ENCODE data around the gene PWP2.
"Not testable (repeated sequence)": the region's sequence is repeated elsewhere in the genome, so short reads cannot be mapped to it uniquely, and the experiment has no call there.

PWP2 gene

DNA sequence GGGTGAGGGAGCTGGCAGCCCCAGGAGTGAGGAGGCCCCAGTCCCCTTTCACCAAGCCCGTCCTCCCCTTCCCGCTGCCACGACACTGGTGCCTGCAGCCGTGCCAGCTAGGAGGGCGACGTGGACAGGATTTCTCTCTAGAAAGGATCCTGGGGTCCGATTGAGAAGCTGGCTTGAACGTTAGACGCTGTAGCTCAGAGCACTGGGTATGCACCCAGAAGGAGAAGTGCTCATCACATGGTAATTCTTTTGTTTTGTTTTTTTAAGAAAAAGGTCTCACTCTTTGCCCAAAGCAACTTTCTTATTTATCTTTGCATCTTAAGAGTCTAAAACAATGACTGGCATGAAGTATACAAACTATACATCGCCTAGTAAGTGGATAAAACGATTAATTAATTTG, 60.3 kb downstream of the PWP2 start:
- H3K79me2 ChIP-seq (ENCODE audit: control insufficient read depth, insufficient read depth, low read length, unreplicated experiment); H3K27me3 ChIP-seq (ENCODE audit: insufficient read depth, low read length); H3K36me3 ChIP-seq (ENCODE audit: insufficient read depth, low read length); H3K27ac ChIP-seq (ENCODE audit: low read depth, low read length); H3K4me1 ChIP-seq (ENCODE audit: control insufficient read depth, insufficient read depth, low read length, unreplicated experiment); H2AFZ ChIP-seq (ENCODE audit: low read length, unreplicated experiment); H3K4me3 ChIP-seq (ENCODE audit: low read depth, low read length): not testable (repeated sequence)

DNA sequence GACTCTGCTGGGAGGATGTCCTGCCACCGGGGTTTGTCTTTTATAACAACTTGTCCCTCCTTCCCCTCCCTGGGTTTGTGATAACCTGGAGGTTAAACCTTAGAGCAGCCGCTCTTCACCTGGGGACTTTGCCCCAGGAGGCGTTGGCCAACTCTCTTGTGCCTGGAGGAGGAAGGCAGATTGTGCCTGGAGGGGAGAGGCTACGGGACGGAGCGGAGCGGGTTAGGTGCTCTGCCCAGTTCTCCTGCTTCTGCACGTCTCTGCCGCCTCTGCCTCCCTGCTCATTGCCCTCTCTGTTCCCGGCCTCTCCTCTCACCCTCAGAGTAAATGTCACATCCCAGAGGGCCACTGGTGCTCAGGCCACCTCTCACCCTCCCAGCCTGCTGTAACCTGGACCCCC, 63.1 kb downstream of the PWP2 start:
- H3K27ac ChIP-seq (ENCODE audit: low read depth, low read length); H3K79me2 ChIP-seq (ENCODE audit: control insufficient read depth, insufficient read depth, low read length, unreplicated experiment); H3K4me1 ChIP-seq (ENCODE audit: control insufficient read depth, insufficient read depth, low read length, unreplicated experiment); H3K27me3 ChIP-seq (ENCODE audit: insufficient read depth, low read length); H3K4me3 ChIP-seq (ENCODE audit: low read depth, low read length); H2AFZ ChIP-seq (ENCODE audit: low read length, unreplicated experiment); H3K36me3 ChIP-seq (ENCODE audit: insufficient read depth, low read length): not testable (repeated sequence)

DNA sequence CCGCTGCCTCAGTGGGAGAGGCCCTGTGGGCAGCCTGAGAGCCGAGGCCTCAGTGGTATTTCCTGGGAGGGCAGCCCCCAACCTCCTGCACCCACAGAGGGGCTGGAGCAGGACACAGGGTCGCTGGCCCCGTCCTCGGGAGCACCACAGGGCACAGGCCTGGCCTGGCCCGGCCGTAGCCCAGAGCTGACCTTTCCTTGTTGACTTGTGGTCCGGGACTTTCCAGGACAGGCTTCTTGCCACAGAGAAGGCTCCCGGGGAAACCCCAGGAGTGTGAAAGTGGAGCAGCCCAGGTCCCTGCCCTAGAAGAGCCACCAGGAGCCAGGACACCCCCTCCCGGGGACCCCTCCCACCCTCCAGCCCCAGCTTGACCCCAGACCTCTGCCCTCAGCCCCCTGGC, 63.7 kb downstream of the PWP2 start:
- H3K27me3 ChIP-seq (ENCODE audit: insufficient read depth, low read length); H3K27ac ChIP-seq (ENCODE audit: low read depth, low read length); H3K79me2 ChIP-seq (ENCODE audit: control insufficient read depth, insufficient read depth, low read length, unreplicated experiment); H2AFZ ChIP-seq (ENCODE audit: low read length, unreplicated experiment); H3K4me3 ChIP-seq (ENCODE audit: low read depth, low read length); H3K36me3 ChIP-seq (ENCODE audit: insufficient read depth, low read length); H3K4me1 ChIP-seq (ENCODE audit: control insufficient read depth, insufficient read depth, low read length, unreplicated experiment): not testable (repeated sequence)

DNA sequence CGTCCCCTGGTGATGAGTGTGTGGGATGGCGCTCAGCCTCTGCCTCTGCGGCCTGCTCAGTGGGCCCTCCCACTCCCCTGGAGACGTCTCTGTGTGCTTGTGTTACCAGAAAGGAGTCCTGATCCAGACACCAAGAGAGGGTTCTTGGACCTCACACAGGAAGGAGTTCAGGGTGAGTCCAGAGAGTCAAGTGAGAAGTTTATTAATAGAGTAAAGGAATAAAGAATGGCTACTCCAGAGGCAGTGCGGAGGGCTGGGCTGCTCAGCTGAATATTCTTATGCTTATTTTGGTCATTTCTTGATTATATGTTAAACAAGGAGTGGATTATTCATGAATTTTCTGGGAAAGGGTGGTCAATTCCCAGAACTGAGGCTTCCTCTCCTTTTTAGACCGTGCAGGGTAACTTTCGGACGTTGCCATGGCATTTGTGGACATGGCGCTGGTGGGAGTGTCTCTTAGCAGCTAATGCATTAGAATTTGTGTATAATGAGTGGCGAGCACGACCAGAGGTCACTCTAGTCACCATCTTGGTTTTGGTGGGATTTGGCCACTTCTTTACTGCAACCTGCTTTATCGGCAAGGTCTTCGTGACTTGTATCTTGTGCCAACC, 64.9 kb downstream of the PWP2 start:
- H3K4me1 ChIP-seq (ENCODE audit: control insufficient read depth, insufficient read depth, low read length, unreplicated experiment); H3K4me3 ChIP-seq (ENCODE audit: low read depth, low read length); H2AFZ ChIP-seq (ENCODE audit: low read length, unreplicated experiment); H3K27me3 ChIP-seq (ENCODE audit: insufficient read depth, low read length); H3K36me3 ChIP-seq (ENCODE audit: insufficient read depth, low read length); H3K27ac ChIP-seq (ENCODE audit: low read depth, low read length); H3K79me2 ChIP-seq (ENCODE audit: control insufficient read depth, insufficient read depth, low read length, unreplicated experiment): not testable (repeated sequence)

DNA sequence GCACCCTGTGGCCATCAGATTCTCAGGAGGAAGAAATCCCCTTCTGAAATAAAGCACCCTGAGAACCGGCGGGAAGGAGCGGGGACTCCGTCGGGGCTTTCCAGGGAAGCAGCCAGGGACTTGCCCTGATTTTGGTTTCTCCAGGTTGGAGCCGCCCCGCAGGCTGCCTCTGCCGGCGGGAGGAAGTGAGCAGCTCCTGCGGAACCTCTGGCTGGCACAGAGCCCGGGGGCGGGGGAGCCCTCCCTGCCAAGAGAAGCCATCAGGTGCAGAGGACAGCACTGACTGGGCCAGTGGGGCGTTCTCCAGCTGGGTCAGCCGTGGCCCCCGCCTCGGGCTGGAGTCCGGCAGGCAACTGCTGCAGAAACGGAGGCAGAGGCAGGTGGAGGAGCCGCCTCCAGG, 65.5 kb downstream of the PWP2 start:
- H3K4me1 ChIP-seq (ENCODE audit: control insufficient read depth, insufficient read depth, low read length, unreplicated experiment); H3K4me3 ChIP-seq (ENCODE audit: low read depth, low read length); H3K27me3 ChIP-seq (ENCODE audit: insufficient read depth, low read length); H3K27ac ChIP-seq (ENCODE audit: low read depth, low read length); H3K79me2 ChIP-seq (ENCODE audit: control insufficient read depth, insufficient read depth, low read length, unreplicated experiment); H2AFZ ChIP-seq (ENCODE audit: low read length, unreplicated experiment); H3K36me3 ChIP-seq (ENCODE audit: insufficient read depth, low read length): not testable (repeated sequence)

DNA sequence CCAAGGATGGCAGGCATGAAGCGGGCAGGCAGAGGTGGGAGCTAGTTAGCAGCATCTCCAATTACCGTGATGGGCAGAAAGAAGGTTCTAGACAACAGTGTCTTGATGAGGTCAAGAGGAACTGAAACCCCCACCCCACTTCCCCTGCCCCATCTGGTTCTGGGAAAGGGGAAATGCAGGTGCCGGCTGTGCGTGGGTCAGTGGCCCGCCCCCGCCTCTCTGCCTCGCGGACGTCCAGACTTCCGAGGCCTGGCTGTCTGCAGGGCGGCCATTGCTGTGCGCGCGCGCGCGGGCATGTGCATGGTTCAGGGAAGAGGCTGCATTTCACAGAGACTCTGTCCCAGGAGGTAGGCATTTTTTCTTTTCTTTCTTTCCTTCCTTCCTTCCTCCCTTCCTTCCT, 68.0 kb downstream of the PWP2 start:
- not testable (repeated sequence) for H3K4me1 ChIP-seq (ENCODE audit: control insufficient read depth, insufficient read depth, low read length, unreplicated experiment); H3K36me3 ChIP-seq (ENCODE audit: insufficient read depth, low read length); H3K4me3 ChIP-seq (ENCODE audit: low read depth, low read length)

DNA sequence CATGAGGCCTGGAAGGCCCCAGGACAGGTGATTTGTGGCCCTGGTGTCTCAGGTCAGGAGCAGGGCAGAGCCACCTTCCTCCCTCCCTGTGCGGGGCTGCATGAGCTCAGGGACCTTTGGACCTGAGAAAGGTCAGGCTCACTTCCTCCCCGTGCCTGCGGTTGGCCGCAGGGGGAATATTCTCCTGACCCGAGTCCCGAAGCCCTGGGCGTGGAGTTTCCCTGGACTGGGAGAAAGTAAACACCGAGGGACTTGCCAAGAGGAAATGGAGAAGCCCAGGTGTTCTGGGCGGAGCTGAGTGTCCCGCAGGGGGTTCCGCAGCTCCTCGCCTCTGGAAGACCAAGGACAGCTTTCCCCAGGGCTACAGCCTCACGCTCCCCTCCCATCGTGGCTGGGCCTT, 68.9 kb downstream of the PWP2 start:
- H3K4me1 ChIP-seq (ENCODE audit: control insufficient read depth, insufficient read depth, low read length, unreplicated experiment); H3K4me3 ChIP-seq (ENCODE audit: low read depth, low read length); H3K79me2 ChIP-seq (ENCODE audit: control insufficient read depth, insufficient read depth, low read length, unreplicated experiment); H3K36me3 ChIP-seq (ENCODE audit: insufficient read depth, low read length); H3K27ac ChIP-seq (ENCODE audit: low read depth, low read length); H3K27me3 ChIP-seq (ENCODE audit: insufficient read depth, low read length); H2AFZ ChIP-seq (ENCODE audit: low read length, unreplicated experiment): not testable (repeated sequence)

More for the DNA sequence above, 68.0 kb downstream of the PWP2 start:
- H3K27ac ChIP-seq (ENCODE audit: low read depth, low read length); H3K79me2 ChIP-seq (ENCODE audit: control insufficient read depth, insufficient read depth, low read length, unreplicated experiment); H3K27me3 ChIP-seq (ENCODE audit: insufficient read depth, low read length); H2AFZ ChIP-seq (ENCODE audit: low read length, unreplicated experiment): not testable (repeated sequence)

All from ACC112 (cell line).